Suppressor macrophage (primary cell): ENCODE results near the gene LYPD5.

Experiments
- DNase-seq, 4 experiments: peaks; one replicate each; pipeline ENCODE4 v3.0.0-alpha.2; 2020 to 2022

The LYPD5 gene

DNA sequence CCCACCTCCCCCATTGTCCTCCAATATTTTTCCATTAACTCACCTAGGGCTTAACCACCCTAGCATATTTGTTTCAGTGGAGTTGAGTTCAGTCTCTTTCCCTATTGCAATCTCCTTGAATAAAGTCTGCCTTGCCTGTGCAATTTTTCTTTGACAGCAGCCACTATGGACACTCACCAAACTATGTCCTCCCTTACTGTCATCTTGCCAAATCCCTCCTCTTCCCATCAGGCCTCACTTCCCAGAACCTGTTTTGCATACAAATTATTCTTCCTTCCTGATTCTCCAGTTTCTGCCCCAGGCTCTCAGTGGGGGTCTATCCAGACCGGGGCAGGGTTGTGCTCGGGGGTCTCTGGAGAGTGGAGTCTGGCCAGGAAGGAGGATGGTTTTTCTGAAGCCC, 2.2 kb upstream of the LYPD5 start:
- no peak for DNase-seq

DNA sequence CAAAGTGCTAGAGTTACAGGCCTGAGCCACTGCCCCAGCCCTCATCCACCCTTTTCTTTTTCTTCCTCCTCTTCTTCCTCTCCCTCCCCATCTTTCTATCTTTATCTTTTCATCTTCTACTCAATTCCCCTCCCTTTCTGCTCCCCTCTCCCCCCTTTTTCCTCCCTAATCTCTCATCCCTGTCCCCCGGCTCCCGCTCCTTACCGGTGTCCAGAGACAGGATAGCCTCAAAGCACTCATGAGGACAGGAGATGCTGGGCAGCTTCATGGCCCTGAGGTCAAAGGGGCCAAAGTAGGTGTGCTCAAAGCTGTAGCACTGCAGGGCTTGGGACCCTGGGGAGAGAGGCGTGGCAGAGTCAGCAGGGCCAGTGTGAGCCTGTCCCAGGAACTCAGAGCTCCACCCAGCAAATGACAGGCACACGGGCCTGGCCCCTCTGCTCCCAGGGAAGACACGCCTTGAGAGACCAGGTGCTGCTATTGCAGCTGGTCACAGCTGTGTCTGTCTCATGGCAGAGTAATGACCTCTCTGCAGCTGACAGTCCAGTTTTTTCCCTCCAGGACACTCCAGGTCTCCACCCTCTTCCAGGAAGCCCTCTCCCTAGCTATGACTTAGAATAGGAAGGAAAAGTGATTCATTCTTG, 2.6 kb downstream of the LYPD5 start:
- DNase-seq: no peak

DNA sequence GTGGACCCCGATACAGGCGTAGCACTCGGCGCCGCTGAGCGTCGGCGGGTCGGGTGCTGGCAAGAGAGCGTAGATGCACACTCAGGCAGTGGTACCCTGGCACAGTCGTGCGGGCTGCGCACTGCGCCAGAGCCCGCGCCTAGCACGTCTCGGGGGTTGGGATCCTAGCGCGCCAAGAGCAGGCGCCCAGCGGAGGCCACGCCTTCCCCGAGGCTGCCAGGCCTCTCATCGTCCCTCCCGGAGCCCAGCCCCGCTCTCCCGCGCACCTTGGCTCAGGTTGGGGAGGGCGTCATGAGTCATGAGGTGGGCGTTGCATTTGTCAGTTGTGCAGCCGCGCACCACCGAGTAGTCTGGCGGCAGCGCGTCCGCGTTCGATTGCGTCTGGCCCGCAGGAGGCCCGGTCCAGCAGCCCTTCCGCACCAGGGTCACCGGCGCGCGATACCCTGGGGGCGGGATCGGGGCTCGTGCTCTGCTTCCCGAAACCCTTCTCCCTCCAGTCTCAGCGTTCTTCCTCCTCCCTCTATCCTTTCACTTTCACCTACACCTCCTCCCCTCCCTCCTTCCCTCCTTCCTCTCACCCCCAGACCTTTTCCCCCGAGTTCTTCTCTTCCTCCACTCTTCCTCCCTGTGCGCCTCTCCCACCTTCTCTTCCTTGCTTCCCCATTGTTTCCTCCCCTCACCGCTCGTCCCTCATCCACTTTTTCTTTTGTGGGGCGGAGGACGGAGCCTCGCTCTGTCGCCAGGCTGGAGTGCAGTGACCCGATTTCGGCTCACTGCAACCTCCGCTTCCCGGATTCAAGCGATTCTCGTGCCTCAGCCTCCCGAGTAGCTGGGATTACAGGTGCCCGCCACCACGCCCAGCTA, 3.5 kb downstream of the LYPD5 start:
- peak in 3 of 4 experiments; percentile 36 to 68 (median 45) for DNase-seq

- DNase-seq: no peak
These were observed 4.2 kb downstream of the LYPD5 start for GRCh38 chr19:43798026-43798545.

DNA sequence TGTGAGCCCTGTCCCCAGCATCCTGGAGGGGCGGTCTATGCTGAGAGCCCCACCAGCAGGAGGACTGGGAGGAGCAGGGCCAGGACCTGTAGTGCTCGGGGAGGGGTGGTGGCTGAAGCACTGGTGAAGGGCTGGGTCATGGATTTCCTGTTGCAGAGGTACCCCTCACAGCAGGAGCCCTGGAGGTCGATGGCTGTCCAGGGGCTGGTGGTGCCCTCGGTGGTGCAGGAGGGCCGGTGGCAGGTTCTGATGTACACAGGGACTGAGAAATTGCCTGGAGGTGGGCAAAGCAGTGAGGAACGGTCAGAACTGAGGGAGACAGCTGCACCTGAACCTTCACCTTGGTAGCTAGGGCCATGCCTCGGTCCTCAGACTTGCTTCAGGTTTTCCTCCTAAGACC, 4.7 kb downstream of the LYPD5 start:
- DNase-seq: no peak

DNA sequence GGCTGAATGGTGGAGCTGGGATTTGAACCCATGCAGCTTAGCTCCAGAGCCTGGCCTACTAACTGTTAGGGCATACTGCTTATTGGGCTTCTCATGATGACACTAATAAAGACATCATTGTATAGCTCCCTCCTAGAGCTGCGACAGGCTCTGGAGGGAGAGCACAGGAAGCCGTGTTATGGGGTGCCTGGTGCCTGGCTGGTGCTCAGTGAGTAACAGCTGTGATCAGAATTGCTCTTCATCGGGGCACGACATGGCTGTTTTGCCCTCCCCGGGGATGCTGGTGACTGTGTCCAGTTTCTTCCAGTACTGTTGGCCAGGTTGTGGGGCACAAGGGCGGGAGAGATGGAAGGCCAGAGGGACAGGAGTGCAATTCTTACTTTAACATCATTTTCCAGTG, 5.1 kb downstream of the LYPD5 start:
- no peak for DNase-seq

- DNase-seq: no peak
These were observed 11.7 kb downstream of the LYPD5 start for GRCh38 chr19:43790587-43790986.

- peak; percentile 78 to 85 (median 82) for DNase-seq
These were observed 13.2 kb downstream of the LYPD5 start for GRCh38 chr19:43789029-43789428.

- no peak for DNase-seq
These were observed 15.6 kb downstream of the LYPD5 start for GRCh38 chr19:43786665-43787064.

DNA sequence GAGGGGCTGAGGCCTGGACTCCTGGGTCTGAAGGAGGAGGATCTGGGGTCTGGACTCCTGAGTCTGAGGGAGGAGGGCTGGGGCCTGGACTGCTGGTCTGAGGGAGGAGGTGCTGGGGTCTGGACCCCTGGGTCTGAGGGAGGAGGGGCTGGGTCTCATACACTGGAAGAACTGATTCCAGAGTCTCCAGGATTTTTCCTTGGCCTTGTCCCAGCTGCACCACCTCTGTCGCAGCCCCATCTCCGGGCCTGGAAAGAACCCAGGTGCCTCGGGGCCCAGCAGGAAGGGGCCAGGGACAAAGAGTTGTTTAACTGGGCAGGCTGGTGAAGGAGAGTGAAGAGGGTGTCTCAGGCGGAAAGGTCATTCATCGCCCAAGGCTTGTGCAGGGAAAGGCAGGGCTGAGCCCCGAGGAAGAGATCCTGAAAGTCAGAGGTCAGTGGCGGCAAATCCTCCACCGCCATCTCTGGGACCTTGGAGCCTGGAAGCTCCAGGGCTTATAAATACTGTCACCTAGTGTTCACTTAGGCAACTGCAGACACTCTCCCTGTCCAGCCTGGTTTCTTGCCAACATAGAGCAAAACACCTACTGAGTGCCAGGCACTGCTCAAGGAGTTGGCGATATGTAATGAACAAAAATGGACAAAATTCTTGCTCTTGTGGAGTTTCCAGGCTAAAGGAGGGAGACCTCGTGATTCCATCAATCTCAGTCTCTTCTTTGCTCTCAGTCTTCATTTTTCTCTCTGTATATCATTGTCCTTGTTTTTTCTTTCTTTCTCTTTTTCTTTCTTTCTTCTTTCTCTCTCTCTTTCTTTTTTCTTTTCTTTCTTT, 17.1 kb downstream of the LYPD5 start:
- DNase-seq: peak; percentile 88 to 92 (median 90)

DNA sequence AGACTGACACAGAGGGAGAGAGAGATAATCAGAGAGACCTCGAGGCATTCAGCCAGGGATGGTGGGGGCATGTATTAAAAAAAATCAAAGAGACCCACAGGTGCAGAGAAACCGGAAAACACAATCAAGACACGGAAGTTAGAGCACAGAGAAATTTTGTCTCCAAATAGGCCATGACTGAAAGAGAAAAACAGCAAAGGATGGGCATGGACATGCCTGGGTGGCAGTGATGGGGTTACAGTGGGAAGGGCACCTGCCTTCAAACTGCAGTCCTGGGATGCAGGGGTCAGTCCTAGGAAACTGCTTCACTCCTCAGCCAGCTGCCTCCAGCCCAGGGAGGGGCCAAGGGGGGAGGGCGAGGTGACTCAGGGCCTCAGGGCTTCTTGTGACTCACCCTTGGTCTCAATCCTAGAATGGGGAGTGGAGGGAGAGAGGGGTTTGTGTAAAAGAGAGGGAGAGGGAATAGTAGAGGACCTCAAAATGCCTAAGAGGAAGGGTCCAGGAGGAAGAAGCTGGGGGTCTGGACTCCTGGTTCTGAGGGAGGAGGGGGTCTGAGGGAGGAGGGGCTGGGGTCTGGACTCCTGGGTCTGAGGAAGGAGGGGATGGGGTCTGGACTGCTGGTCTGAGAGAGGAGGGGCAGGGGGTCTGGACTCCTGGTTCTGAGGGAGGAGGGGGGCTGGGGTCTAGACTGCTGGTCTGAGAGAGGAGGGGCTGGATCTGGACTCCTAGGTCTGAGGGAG, 17.8 kb downstream of the LYPD5 start:
- peak; percentile 74 to 85 (median 82) for DNase-seq

DNA sequence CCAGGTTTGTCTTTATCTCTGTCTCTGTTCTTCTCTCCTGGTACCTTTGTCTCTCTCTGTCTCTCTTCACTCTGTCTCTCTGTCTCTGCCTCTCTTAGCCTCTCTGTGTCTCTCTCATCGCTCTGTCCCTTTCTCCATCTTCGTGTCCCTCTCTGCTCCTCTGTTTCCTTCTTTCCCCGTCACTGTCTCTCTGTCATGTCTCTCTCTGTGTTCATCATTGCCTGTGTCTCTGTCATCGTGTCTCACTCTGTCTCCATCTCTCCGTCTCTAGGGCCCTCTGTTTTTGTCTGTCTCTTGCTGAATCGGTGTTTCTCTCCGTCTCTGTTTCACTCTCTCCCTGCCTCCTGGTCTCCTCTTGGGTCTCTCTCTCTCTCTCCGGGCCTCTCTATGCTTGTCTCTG, 18.6 kb downstream of the LYPD5 start:
- no peak for DNase-seq

DNA sequence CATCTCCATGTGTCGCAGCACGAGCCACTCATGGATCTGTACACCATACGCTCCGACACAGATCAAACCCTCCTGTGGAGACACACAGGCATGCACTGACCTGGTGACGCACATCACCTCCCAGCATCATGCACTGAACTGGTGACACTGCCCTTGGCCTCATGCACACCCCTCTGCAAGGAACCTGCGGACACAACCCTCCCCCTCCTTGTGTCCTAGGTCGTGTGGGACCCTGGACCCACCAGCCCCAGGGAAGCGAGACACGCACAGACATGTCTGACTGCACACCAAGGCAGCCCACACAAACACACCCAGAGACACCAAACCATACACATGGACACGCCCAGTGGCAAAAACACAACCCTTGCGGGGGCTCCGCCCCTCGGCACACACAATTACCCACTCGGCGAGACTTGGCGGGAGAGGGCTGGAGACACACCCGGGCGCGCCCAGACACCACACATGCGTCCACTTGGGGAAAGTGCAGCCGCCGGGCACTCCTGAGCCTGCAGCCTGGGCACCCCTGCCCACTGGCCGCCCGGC, 19.5 kb downstream of the LYPD5 start:
- no peak for DNase-seq

DNA sequence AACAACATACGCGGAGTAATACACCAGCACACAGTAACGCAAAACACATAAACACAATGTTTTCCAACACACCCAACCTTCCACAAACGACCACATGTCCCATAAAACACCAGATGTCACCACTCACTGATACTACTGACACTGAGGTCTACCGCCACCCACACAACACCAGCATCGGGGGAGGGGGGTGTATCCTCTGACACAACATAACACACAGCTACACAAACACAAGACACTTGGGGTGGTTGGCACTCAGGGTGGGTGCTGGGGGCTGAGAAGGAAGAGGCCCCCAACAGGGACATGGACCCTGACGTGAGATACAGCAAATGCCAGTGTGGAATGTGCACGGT, 20.0 kb downstream of the LYPD5 start:
- DNase-seq: no peak

DNA sequence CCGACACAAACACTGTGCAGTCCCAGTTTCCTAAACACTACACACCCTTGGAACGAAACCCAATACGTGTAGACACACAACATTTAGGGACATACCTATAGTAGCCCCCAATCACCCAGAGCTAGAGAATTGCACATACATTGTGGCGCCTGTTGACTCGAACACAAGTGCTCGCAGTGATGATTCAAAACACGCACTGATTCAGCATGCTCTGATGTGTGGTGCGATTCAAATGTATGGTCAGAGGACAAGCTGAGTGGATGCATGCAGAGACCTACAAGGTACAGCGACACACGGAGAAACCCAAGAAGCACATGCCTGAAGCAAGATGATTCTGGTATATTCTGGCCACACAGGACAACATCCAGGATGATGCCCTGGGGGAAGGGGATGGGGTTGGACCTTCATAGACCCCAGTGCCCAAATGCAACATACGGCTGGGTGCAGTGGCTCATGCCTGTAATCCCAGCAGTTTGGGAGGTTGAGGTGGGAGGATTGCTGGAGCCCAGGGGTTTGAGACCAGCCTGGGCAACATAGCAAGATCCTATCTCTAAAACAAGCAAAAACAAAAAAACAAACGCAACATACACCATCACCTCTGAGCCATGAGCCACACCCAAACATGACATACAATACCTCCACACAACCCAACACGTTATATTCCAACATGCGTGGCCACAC, 20.5 kb downstream of the LYPD5 start:
- DNase-seq: no peak

DNA sequence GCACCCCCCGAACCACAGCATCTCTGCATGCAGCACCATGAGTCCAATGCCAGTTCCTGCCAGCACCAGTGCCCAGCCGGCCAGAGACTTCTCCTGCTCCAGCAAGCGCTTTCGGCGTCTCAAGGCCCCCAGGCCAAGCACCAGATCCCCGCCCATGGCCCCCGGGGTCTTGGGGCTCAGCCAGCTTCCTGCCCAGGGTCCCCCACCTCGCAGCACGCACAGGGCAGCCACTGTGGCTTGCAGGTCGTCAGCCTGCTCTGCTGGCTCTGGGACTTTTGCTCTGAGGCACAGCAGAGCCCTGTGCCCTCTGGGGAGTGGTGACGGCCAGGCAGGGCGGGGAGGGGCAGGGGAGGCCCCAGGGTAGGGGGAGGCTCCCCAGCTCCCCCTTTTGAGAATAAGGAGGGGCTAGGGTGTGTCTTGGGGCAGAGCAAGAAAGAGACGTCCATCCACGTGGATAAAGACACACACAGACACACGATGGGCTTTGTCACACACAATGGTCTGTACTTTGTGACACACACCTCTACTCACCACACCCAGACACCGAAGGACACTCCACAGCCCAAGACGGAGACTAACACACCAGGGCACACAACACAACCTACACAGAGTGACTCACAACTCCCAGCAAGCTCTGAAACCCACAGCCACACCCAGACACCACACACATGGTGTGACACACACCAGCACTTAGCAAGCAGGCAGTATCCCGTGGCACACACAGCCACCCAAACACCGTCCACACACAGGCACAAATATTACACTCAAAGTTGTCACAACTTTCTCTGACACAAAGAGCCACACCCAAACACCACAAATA, 21.3 kb downstream of the LYPD5 start, which contains the start of gene KCNN4:
TSS of gene KCNN4 (minus strand) at position 268 of the 820 bp plus-strand sequence. CDS start at position 156, 112 bp downstream.
- peak; percentile 67 to 82 (median 78) for DNase-seq

DNA sequence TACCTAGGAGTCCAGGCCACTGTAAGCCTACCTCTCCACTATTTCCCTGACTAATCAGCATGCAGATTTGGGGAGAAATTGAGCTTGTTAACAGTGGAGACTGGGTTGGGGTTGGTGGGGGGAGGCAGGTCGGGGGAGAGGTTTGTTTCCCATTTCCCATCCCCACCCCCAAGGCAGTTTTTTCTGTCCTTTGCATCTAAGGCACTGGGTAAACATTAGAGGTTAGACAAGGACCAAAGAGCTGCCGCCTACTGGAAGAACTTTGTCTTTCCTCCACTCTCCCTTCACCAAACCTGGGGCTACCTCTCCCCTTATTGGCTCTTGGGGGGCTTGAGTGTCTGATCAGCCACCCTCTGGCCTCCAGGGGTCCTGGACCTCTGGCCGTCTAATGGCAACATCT, 22.4 kb downstream of the LYPD5 start:
- peak in 3 of 4 experiments; percentile 43 to 63 (median 49) for DNase-seq

DNA sequence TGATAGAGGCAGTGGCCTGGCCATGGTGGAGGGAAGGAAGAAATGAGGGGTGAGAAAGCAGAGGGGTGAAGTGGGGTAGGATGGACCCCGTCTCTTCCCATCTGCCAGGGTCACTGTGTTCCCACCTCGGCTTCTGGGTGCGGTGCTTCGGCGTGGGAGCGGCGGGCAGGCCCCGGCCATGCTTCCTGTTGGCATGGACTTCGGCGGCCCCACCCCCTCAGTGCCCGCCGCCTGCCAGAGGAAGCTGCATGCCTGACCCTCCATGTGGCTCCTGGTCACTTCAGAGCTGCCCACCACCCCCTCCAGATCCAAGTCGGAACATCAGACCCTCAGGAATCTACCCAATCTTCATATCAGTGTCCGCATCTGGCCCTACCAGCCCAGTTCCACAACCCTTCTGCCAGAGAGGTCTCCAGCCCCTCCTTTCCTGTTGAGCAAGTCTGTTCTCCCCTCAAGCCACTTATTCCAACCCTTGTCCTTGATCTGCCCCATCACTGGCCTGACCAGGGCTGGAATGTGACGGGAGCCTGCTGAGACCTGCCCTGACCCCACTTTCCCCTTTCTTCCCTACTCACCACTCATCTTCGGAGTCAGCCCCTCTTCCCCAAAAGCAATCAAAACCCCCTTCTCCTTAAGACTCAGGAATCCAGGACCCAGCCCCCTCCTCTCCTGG, 23.0 kb downstream of the LYPD5 start:
- DNase-seq: peak; percentile 44 to 79 (median 68)

DNA sequence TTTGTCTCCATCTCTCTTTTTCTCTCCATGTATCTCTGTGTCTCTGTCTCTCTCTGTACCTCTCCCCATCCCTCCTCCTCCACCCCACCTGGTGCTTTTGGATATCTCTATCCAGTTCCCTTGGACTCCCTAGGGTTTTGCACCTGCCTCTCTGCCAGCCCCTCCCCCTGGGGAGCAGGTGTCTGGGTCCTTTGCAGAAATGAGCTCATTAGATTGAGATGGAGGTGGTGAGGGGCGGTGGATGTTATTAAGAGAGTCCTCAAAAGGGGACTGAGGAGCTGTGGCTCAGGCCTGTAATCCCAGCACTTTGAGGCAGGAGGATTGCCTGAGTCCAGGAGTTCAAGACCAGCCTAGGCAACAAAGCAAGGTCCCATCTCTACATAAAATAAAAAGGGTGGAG, 23.6 kb downstream of the LYPD5 start:
- DNase-seq: no peak
